GM18505 (cell line): ENCODE data around the gene ARMH4.

ENCODE experiments used
- ATAC-seq: cut with Tn5 transposase; IDR thresholded peaks from one replicate; pipeline ENCODE4 v1.9.1; 2021; ENCODE audit not compliant: unreplicated experiment
- POLR2A ChIP-seq: IDR thresholded peaks from 4 replicates; pipeline ENCODE4 v1.6.1; 2011; ENCODE audit warnings: borderline replicate concordance; ENCODE audit not compliant: insufficient read depth, insufficient read length; ENCODE audit errors: extremely low read depth

ARMH4 gene

GRCh38 chr14:58104808-58105207, 47.2 kb downstream of the ARMH4 start:
- ATAC-seq: no peak
- TF ChIP-seq POLR2A: no peak

- TF ChIP-seq POLR2A: no peak
- no peak for ATAC-seq
Observed at GRCh38 chr14:58100735-58101368, 51.2 kb downstream of the ARMH4 start.

DNA sequence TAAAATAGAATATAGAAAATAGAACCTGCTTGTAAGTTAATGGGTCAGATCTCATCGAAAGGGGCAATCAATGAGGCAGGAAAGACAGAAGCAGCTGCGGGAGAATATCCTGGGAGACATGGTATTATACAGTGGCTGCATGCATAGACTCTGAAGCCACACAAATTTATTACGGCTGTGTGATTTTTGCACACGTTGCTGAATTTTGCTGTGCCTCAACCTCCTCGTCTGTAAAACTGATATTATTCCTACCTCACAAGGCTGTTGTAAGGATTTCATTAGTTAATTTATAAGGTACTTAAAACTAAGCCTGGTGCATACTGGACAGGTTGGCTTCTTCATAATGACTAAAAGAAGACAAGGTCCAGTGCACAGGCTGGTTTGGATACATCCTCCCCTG, 52.3 kb downstream of the ARMH4 start:
- TF ChIP-seq POLR2A: no peak
- ATAC-seq: no peak

DNA sequence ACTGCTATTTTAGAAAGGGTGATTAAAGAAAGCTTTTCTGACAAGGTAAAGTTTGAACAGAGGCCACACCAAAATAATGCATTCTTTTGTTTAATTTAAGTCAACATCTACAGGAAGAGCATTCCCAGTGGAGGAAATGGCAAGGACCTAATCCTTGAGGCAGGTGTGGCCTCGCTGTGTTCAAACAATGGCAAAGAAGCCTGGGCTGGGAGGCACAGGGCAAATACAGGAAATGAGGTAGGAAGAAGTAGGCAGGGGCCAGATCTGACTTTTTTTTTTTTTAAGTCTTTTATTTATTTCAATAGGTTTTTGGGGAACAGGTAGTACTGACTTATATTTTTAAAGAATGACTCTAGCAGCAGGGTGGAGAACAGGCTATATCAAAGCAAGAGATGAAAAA, 53.5 kb downstream of the ARMH4 start:
- ATAC-seq: no peak
- TF ChIP-seq POLR2A: no peak

DNA sequence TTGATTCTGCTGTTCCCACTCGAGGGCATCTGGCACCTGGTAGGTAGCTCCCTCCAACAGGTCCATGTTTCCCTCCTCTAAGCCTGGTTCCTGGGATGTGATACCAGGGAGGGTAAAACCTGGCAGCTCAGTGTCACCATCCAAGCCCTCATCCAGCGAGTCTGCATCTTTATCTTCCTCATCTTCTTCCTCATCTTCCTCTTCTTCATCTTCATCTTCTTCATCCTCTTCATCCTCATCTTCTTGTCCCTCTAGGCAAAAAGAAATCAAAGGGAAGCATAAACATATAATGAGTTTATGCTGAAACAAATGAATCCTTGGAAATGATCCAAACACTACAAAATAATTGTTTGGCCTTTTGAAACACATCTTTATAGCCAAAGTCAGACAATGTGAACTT, 55.3 kb downstream of the ARMH4 start:
- no peak for ATAC-seq

DNA sequence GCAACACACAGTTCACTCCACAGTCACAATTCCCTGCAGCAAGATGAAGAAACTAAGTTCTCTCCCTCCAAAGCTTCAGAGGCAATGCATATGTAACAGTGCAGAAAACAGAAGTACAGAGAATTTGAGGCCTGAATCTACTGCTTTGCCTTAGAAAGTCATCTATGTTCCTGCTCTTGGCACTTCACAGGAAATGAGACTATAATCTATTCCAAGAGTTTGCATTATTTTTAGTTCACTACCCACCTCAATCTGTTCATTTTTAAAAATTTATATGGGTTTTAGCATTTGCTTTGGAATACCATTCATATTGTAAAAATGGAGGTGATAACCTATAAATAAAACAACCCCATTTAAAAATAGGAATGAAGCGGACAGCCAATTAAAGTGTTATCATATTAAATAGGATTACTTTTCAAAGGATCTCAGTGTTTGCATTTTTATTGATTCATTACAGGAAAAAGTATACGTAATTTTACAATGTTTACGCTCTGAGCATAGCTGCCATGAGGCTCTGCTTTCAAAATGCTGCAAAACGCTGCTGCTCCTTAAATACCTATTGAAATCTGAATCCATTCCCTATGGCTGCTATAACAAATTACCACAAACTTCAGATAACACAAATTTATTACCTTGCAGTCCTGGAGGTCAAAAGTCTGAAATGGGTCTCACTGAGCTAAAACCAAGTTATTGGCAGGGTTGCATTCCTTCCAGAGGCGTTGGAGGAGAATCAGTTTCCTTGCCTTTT, 60.0 kb downstream of the ARMH4 start:
- TF ChIP-seq POLR2A: no peak

More for the DNA sequence above, 55.3 kb downstream of the ARMH4 start:
- TF ChIP-seq POLR2A: no peak

DNA sequence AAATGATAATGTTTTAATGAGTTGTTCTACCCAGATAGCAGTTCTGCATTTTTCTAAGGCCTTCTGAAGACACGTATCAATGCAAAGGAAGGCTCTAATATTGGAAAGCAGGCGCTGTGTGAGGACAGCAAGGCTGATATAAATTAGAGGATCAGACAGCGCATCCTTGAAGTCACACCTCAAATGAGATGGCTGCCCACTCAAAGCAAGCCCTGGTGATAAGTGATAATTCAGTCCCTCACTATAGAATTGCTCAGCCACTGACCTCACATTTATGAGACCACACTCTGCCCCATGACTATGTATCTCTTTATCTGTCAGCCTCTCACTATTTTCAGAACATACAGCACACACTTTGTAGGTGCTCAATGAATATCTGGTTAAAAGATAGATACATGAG, 62.4 kb downstream of the ARMH4 start:
- no peak for TF ChIP-seq POLR2A
- no peak for ATAC-seq

More for the DNA sequence above, 60.0 kb downstream of the ARMH4 start:
- ATAC-seq: no peak

- ATAC-seq: no peak
- no peak for TF ChIP-seq POLR2A
Observed at GRCh38 chr14:58088961-58089360, 63.1 kb downstream of the ARMH4 start.

DNA sequence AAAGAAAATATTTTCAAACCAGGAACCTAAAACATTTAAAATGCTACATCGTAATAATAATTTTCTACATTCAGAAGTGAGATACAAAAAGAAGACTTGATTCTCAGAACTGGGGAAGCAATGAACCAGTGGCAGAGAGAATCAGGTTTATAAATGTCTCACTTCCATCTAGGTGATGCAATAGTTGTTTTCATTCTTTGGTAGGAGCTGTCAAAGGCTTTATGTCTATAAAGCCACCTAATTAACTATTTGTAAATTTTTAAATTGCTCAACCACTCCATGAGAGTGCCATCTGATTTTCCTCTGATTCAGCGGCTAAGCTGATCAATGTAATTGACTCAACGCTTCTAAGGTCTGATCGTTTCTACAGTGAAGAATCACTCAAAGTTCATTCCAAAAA, 66.1 kb downstream of the ARMH4 start:
- TF ChIP-seq POLR2A: no peak
- ATAC-seq: no peak

DNA sequence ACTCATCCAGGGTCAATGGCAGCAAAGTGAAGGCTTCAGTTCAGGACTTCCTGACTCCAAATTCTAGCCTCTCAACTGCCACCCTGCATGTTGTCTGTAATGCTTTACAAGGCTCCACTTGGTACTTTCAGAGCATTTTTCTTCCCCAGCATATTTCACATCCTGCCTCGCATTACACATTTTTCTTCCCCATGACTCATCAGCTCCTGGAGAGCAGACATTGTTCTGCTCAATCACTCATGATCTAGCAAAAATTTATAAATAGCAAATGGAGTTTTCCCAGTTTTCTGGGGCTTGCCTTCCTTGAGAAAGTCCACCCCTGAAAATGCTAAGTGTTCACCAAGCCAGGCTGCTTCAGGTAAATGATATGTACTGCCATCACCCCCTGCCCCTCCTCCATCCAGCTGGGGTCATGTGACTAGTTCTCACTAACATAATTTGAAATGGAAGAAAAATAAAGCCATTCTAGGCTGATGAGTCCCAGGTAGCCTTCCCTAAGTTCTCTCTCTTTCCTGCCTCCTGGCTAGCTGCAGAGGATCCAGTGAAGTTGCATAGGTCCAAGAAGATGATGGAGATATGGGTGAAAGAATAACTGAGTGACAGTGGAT, 69.4 kb downstream of the ARMH4 start:
- TF ChIP-seq POLR2A: no peak
- no peak for ATAC-seq

- ATAC-seq: no peak
- TF ChIP-seq POLR2A: no peak
Observed at GRCh38 chr14:58082011-58082410, 70.0 kb downstream of the ARMH4 start.

GRCh38 chr14:58078471-58078870, 73.5 kb downstream of the ARMH4 start:
- no peak for ATAC-seq
- no peak for TF ChIP-seq POLR2A

DNA sequence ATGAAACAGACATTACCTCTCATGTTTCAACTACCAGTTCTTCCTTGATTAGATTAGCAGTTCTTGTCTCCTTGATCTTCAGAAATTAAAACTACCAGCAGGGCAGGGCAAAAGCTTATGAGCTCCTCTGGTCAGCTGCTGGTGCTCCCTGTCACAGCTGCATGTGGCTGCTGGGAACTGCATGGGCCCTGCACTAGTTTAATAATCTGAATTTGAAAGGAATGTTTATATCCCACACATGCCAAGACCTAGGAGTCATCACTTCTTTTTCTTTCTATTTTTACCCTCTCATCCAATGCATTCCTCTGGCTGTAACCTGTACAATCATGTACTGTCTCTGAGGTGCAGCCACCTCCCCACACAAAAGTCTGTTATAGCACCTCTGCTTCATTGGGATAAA, 73.9 kb downstream of the ARMH4 start:
- no peak for TF ChIP-seq POLR2A
- no peak for ATAC-seq

- no peak for ATAC-seq
- no peak for TF ChIP-seq POLR2A
Observed at GRCh38 chr14:58077621-58078020, 74.4 kb downstream of the ARMH4 start.
